ENCODE results near the gene KIAA0513.
"Not testable (repeated sequence)": the region's sequence is repeated elsewhere in the genome, so short reads cannot be mapped to it uniquely, and the experiment has no call there.

The KIAA0513 gene

GRCh38 chr16:85027958-85028684 lies 526 bp downstream of the KIAA0513 start:
- DNase-seq (ENCODE audit: low read depth in 2 of 3, low spot score in 1 of 3), result no peak

- peak; percentile 61 to 69 (median 64) for DNase-seq (ENCODE audit: low read depth in 2 of 3, low spot score in 1 of 3)
Observed at GRCh38 chr16:85028685-85029407, 1.3 kb downstream of the KIAA0513 start.

GRCh38 chr16:85029408-85029784 lies 1.8 kb downstream of the KIAA0513 start:
- DNase-seq (ENCODE audit: low read depth in 2 of 3, low spot score in 1 of 3), result peak; percentile 38 to 54 (median 42)

DNA sequence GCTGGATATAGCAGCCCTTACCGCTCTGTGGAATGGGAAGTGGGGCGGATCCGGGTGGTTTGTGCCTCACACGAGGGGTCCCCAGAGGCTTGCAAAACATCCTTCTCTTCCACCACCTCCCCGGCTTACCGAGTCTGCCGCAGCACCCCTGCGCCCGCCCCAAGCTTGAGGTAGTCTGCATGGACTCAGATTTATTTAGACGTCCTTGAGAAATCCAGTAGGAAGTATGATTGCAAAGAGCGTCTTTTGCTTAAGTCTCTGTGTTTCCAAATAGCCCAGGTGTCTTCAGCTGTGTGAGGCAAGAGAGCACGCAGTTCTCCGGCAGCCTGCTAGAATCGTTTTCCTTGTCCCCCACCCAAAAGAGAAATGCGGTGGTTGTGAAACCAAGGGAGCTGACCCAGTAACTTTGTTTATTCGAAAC lies 2.4 kb downstream of the KIAA0513 start:
- DNase-seq (ENCODE audit: low read depth in 2 of 3, low spot score in 1 of 3), result no peak

DNA sequence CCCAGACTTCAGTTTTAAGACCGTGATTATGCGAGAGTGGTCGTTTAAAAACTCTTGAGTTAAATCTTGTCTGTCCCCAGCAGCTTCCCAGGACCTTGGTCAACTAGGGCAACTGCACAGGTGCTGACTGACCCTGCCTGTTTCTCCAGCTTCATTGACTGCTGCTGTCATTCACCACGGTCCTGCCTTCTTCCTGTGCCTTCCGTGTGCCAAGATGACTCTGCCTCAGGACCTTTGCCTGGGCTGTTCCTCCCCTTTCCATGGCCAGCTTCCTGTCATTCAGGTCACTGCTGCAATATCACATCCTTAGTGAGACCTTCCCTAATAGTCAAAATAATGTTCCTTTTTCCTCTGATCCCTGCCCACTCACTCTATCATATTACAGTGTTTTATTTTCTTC lies 3.9 kb downstream of the KIAA0513 start:
- no peak for DNase-seq (ENCODE audit: low read depth in 2 of 3, low spot score in 1 of 3)

DNA sequence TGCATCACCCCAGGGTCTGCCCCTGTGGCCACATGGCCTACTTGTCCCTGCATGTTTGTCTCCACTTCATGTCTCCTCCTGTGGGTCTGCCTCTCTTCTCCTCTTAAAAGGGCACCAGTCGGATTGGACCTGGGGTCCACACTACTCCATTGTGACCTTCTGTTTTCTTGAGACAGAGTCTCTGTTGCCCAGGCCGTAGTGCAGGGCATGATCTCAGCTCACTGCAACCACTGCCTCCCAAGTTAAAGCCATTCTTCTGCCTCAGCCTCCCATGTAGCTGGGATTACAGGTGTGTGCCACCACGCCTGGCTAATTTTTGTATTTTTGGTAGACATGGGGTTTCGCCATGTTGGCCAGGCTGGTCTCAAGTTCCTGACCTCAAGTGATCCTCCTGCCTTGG lies 4.6 kb downstream of the KIAA0513 start:
- DNase-seq (ENCODE audit: low read depth in 2 of 3, low spot score in 1 of 3), result not testable (repeated sequence)

- no peak for DNase-seq (ENCODE audit: low read depth in 2 of 3, low spot score in 1 of 3)
Observed at GRCh38 chr16:85033171-85033570, 5.6 kb downstream of the KIAA0513 start.

GRCh38 chr16:85034591-85035433 lies 7.2 kb downstream of the KIAA0513 start:
- no peak for DNase-seq (ENCODE audit: low read depth in 2 of 3, low spot score in 1 of 3)

- no peak for DNase-seq (ENCODE audit: low read depth in 2 of 3, low spot score in 1 of 3)
Observed at GRCh38 chr16:85036236-85037049, 8.8 kb downstream of the KIAA0513 start.

DNA sequence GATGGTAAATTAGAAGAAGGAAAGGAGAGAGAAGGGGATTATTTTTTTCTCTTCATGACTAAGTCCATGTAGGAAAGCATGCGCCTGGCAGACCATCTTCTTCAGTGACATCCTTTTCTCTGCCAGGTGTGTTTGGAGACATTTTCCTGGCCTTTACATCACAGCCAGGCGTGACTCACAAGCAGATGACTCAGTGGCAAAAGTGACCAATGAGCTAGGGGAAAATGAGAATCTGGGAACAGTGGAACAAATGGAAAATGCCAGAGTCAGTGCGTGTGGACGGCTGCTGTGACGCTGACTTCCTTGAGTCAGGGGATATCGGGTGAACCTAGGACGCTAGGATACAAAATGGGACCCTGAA lies 9.4 kb downstream of the KIAA0513 start:
- DNase-seq (ENCODE audit: low read depth in 2 of 3, low spot score in 1 of 3), result no peak

DNA sequence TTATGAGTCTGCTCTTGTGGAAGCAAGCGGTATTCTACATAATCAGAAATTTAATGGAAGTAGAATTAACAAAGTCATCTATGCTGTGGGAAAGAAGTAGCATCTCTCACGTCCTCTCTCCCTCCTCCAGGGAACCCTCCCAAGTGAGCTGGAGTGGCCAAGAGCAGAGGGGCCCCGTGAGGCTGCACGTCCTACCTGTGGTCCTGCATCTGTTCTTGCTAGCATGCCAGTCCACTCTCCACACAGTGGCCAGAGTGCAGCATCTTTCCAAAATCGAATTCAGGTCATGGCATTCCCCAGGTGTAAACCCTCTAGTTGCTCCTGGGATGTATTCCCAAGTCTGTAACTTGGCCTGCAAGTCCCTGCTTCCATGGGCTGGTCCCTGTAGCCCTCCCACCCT lies 10.1 kb downstream of the KIAA0513 start:
- no peak for DNase-seq (ENCODE audit: low read depth in 2 of 3, low spot score in 1 of 3)

DNA sequence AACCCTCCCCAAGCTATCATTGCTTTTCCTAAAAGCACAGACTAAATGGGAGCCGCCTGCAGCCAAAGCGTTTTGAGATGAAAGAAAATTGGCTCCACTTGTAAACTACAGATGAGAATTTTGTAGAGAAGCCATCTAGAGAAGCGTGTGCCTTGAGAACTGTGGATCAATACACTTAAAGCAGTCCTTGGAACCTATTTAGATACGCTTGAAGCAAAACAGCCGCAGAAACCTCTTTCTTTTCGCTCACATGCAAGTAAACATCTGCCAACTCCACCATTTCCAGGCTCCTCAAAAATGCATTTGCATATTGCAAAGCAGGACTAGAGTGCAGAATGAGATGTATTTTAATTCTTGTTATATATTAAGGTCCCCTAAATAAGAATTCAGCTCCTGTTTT lies 13.1 kb downstream of the KIAA0513 start:
- DNase-seq (ENCODE audit: low read depth in 2 of 3, low spot score in 1 of 3), result no peak

DNA sequence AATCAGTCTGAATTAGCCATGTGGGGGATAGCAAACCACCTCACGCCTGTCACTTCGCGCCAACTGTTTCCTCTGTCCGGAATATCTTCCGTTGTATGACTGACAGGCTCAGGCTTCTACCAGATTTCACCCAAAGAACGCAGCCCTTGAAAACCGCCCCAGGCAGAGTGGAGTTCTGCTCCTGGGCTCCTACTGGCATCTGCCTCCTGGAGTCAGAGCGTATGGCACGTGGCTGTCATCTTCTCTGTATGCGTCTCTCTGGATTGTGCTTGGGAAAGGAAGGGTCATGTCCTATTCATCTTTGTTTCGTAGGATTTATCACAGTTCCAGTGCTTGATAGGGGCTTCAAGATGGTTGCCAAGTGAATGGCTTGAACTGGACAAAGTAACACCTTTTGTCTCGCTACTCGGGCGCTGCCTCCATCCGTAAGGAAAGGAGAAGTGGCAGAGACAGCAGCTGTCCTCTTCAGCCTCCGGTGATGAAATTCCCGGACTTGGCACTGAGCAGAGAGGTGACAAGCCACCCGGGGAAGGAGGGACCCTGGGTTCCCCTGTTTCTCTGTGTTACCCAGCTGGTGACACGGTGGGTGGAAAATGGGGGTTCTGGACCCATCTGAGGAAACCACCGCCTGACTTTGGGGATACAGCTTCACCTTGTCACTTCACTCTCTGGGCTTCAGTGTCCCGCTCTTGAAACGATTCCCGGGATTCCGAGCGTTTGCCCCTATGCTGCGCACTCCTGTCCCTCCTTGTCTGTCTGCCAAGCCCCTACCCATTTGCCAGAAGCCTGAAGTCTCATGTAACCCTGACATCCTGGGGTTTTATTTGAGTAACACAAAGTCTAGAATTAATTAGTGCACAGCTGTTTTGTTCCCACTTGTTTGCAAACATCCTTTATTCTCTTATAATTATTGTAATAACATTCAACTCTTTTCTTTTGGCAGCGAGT lies 13.9 kb downstream of the KIAA0513 start:
- no peak for DNase-seq (ENCODE audit: low read depth in 2 of 3, low spot score in 1 of 3)

GRCh38 chr16:85042167-85042526 lies 14.6 kb downstream of the KIAA0513 start:
- DNase-seq (ENCODE audit: low read depth in 2 of 3, low spot score in 1 of 3), result no peak

GRCh38 chr16:85042606-85043005 lies 15.0 kb downstream of the KIAA0513 start:
- DNase-seq (ENCODE audit: low read depth in 2 of 3, low spot score in 1 of 3), result no peak

- DNase-seq (ENCODE audit: low read depth in 2 of 3, low spot score in 1 of 3), result no peak
Observed at GRCh38 chr16:85045077-85045476, 17.5 kb downstream of the KIAA0513 start.

DNA sequence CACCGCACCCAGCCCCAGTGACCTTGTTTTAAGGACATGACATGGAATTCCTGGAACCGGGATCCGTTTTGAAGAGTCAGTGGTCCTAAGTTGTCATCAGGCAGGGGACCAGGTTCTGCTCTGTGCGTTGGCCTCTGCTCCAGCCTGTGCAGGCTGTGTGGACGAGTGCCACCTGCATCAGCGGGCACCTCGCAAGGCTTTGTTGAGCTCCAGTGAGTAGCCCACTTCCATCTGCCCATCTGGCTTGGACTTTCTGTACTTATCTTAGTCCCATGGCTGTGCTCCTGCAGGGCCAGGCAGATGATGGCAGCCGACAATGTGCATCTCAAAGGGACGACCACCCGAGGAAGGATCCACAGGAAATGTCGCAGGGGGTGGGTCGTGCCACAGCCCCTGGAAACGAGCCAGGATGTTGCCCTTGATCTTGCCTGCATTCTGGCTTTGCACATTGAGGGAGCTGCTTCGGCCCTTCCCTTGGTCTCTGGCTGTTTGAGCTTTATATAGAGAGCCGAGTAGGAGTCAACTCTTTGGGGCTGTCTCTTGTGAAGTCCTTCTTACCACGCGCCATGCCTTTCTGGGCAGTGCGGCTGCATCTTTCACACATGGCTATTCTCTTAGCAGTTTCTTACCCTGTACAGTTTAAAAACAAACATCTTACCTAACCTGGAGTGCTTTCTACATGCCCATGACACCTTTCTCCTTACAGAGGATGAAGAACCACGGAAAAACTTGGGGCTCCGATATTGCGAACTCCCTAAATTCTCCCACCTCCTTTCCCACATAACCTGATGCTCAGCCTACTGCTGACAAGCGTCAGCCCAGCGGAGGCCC lies 18.3 kb downstream of the KIAA0513 start:
- DNase-seq (ENCODE audit: low read depth in 2 of 3, low spot score in 1 of 3), result no peak

GRCh38 chr16:85046472-85046916 lies 18.9 kb downstream of the KIAA0513 start:
- DNase-seq (ENCODE audit: low read depth in 2 of 3, low spot score in 1 of 3), result no peak
